ENCODE data around the gene ARHGAP20. TPM values are rescaled to one million over a fixed set of nuclear protein-coding genes. Genes with fewer than 3 reads are reported as not detected.

Gene ARHGAP20
- total and polyA plus RNA-seq, 2 of the 8 experiments (the other 6 are each of a cell fraction or from before 2014, with no cell fraction given) = 0.05 to 0.28 TPM

DNA sequence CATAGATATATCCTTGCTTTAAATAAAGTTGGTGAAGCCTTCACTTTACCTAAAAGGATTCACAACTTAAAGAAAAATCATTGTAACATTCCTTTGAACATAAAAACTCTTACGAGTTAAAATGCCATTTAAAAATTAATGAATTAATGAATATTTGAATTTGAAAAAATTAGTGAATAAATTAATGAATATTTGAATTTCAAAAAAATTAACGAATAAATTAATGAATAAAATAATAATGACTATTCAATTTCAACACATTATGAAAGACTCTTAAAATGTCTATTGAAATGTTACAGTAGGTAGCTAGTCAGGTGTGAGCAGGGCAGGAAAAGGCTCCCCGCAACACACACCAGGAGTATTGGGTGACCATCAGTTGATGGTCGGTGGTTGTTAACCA lies 22.9 kb downstream of the ARHGAP20 start:
- Histone ChIP-seq H2BK15ac (ENCODE audit: low read length) (no peak overlapping the region), H2BK12ac (ENCODE audit: low read depth, low read length) (no peak overlapping the region), H2AFZ (ENCODE audit: low read length) (no peak overlapping the region), H3K79me2 (ENCODE audit: control insufficient read depth in 1 of 2, insufficient read depth in 2 of 2, low read length in 2 of 2) (no peaks in the 10 kb centered on the region), H3K27me3 (replicated peaks in 1 of 4; ENCODE audit: control insufficient read depth in 3 of 4, extremely low read depth in 1 of 4, insufficient read depth in 3 of 4, low read length in 3 of 4) (0 out of 7 replicates have a peak, but pooled peaks cover 0 to 2% (median 0%) of the 10 kb centered on the region in 4 experiments), H4K91ac (replicated peaks; ENCODE audit: insufficient read length, low read length) (no peak overlapping the region), H3K14ac (ENCODE audit: insufficient read length) (no peak overlapping the region), H4K8ac (ENCODE audit: extremely low read depth, insufficient read depth, low read length) (no peak overlapping the region), H4K5ac (ENCODE audit: insufficient read length, low read depth, low read length) (no peak overlapping the region), H3K18ac (ENCODE audit: extremely low read depth, low read length) (no peak overlapping the region), H3K4me1 (replicated peaks in 1 of 4; ENCODE audit: control insufficient read depth in 3 of 4, insufficient read depth in 4 of 4, low read length in 3 of 4) (no peaks in the 10 kb centered on the region), H3K9me3 (ENCODE audit: insufficient read depth in 2 of 2, low read depth in 1 of 2, low read length in 1 of 2) (no peaks in the 10 kb centered on the region), H3K79me1 (ENCODE audit: low read depth, low read length) (no peaks in the 10 kb centered on the region), H3K56ac (replicated peaks; ENCODE audit: insufficient read length, low read depth, low read length) (no peak overlapping the region), H2BK20ac (ENCODE audit: low read length) (no peak overlapping the region), H2BK120ac (replicated peaks; ENCODE audit: low read depth, low read length) (no peak overlapping the region), H2AK5ac (ENCODE audit: low read depth, low read length) (no peak overlapping the region), H4K20me1 (replicated peaks in 1 of 2; ENCODE audit: control insufficient read depth in 1 of 2, insufficient read depth in 2 of 2, low read length in 2 of 2) (no peaks in the 10 kb centered on the region), H3K23me2 (ENCODE audit: low read depth, low read length) (no peaks in the 10 kb centered on the region), H3K9ac (replicated peaks in 1 of 4; ENCODE audit: extremely low read depth in 1 of 4, low read depth in 3 of 4, low read length in 3 of 4) (no peak overlapping the region), H3K36me3 (ENCODE audit: control insufficient read depth in 2 of 4, insufficient read depth in 4 of 4, low read length in 3 of 4) (no peaks in the 10 kb centered on the region), H3K4me3 (ENCODE audit: extremely low read depth in 1 of 4, insufficient read depth in 2 of 4, low read depth in 3 of 4, low read length in 4 of 4) (no peak overlapping the region), H3K27ac (ENCODE audit: low read depth, low read length) (no peak overlapping the region), H3K23ac (ENCODE audit: insufficient read length) (no peak overlapping the region), H2BK5ac (ENCODE audit: low read depth, low read length) (no peak overlapping the region), H3K4ac (replicated peaks; ENCODE audit: insufficient read length, low read depth, low read length) (no peak overlapping the region), H3K4me2 (ENCODE audit: insufficient read depth in 1 of 2, low read depth in 2 of 2, low read length in 2 of 2) (no peak overlapping the region)
- whole genome bisulfite sequencing, 2 experiments (ENCODE audit: extremely low coverage in 1 of 2, insufficient coverage in 1 of 2, insufficient read length in 1 of 2, insufficient replicate concordance in 2 of 2, low coverage in 1 of 2, low lambda C conversion rate in 2 of 2, missing lambda C conversion rate in 1 of 2) = 84% methylated on average over 4 of the region's 4 CpGs; no CpG with 5 or more reads in 1 of the 2 experiments
- ChIA-PET CTCF (ENCODE audit: partially characterized antibody) (interaction anchor here (0.6 kb wide), 1 partner anchor 77 kb away, joined by 5 read pairs; no protein-coding TSS in a partner anchor), POLR2A (ENCODE audit: partially characterized antibody) (no interaction called here)
- FAIRE-seq = no peak
- DNase-seq (ENCODE audit: low read depth in 1 of 2, low spot score in 2 of 2) = no peak
- TF ChIP-seq BCL11A (IDR thresholded peaks at IDR 0.05; ENCODE audit: low read depth in 2 of 2, low read length in 2 of 2) = no peak
- TF ChIP-seq POLR2A (IDR thresholded peaks at IDR 0.05; ENCODE audit: control extremely low read depth in 1 of 2, low read depth in 2 of 2, low read length in 2 of 2) = no peak
- TF ChIP-seq, protein P1, sequence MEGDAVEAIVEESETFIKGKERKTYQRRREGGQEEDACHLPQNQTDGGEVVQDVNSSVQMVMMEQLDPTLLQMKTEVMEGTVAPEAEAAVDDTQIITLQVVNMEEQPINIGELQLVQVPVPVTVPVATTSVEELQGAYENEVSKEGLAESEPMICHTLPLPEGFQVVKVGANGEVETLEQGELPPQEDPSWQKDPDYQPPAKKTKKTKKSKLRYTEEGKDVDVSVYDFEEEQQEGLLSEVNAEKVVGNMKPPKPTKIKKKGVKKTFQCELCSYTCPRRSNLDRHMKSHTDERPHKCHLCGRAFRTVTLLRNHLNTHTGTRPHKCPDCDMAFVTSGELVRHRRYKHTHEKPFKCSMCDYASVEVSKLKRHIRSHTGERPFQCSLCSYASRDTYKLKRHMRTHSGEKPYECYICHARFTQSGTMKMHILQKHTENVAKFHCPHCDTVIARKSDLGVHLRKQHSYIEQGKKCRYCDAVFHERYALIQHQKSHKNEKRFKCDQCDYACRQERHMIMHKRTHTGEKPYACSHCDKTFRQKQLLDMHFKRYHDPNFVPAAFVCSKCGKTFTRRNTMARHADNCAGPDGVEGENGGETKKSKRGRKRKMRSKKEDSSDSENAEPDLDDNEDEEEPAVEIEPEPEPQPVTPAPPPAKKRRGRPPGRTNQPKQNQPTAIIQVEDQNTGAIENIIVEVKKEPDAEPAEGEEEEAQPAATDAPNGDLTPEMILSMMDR (IDR thresholded peaks at IDR 0.05; ENCODE audit: control extremely low read depth in 1 of 3, insufficient read depth in 1 of 3, low read depth in 1 of 3, low read length in 3 of 3) = no peak
- no peak for TF ChIP-seq SUZ12 (IDR thresholded peaks at IDR 0.05; ENCODE audit: low read length)
- no peak for TF ChIP-seq KDM1A (IDR thresholded peaks at IDR 0.05; ENCODE audit: borderline replicate concordance, low read length)
- no peak for TF ChIP-seq RAD21 (IDR thresholded peaks at IDR 0.05 in 1 of 2, conservative IDR thresholded peaks at IDR 0.05 in 1 of 2; ENCODE audit: low read depth in 2 of 2, low read length in 2 of 2)
- no peak for TF ChIP-seq JUN (IDR thresholded peaks at IDR 0.05; ENCODE audit: low read depth, low read length)
- TF ChIP-seq CBX8 (IDR thresholded peaks at IDR 0.05; ENCODE audit: borderline replicate concordance, low read depth, low read length) = no peak
- no peak for TF ChIP-seq CHD2 (IDR thresholded peaks at IDR 0.05; ENCODE audit: low read length)
- TF ChIP-seq ASH2L (IDR thresholded peaks at IDR 0.05; ENCODE audit: low read length) = no peak
- TF ChIP-seq GTF2F1 (IDR thresholded peaks at IDR 0.05; ENCODE audit: borderline replicate concordance, low read depth, low read length) = no peak
- TF ChIP-seq FOSL1 (IDR thresholded peaks at IDR 0.05; ENCODE audit: insufficient read depth, low read depth, low read length) = no peak
- TF ChIP-seq SP4 (IDR thresholded peaks at IDR 0.05; ENCODE audit: low read length) = no peak

Measured in H1 (cell line).